NCI-H2171 treated with DMSO at 0.1 percent for 48 hours (cell line): ENCODE measurements around the gene MAPK8IP1.
"Not testable (repeated sequence)": the region's sequence is repeated elsewhere in the genome, so short reads cannot be mapped to it uniquely, and the experiment has no call there.

Source experiments
- DNase-seq: peaks from one replicate; lab custom pipeline; 2025; lab: John Stamatoyannopoulos, UW

Gene MAPK8IP1

GRCh38 chr11:45890886-45891550 is 5.6 kb downstream of the MAPK8IP1 start:
- DNase-seq: no peak

- no peak for DNase-seq
Measured at GRCh38 chr11:45892856-45893255, 7.4 kb downstream of the MAPK8IP1 start.

GRCh38 chr11:45894555-45895247 is 9.2 kb downstream of the MAPK8IP1 start:
- no peak for DNase-seq

- DNase-seq: no peak
Measured at GRCh38 chr11:45895553-45896259, 10.3 kb downstream of the MAPK8IP1 start.

- peak; percentile 84 for DNase-seq
Measured at GRCh38 chr11:45896422-45896984, 11.1 kb downstream of the MAPK8IP1 start.

- no peak for DNase-seq
Measured at GRCh38 chr11:45897556-45897955, 12.1 kb downstream of the MAPK8IP1 start.

- no peak for DNase-seq
Measured at GRCh38 chr11:45899086-45899447, 13.6 kb downstream of the MAPK8IP1 start.

- peak; percentile 90 for DNase-seq
Measured at GRCh38 chr11:45899448-45900174, 14.2 kb downstream of the MAPK8IP1 start.

- DNase-seq: not testable (repeated sequence)
Measured at GRCh38 chr11:45900175-45900800, 14.8 kb downstream of the MAPK8IP1 start.

GRCh38 chr11:45900916-45901617 is 15.6 kb downstream of the MAPK8IP1 start:
- no peak for DNase-seq

GRCh38 chr11:45901626-45902025 is 16.2 kb downstream of the MAPK8IP1 start:
- no peak for DNase-seq

GRCh38 chr11:45902452-45903380 is 17.3 kb downstream of the MAPK8IP1 start:
- DNase-seq: no peak

- DNase-seq: no peak
Measured at GRCh38 chr11:45904309-45904915, 19.0 kb downstream of the MAPK8IP1 start.

GRCh38 chr11:45905095-45905494 is 19.6 kb downstream of the MAPK8IP1 start:
- DNase-seq: no peak

- DNase-seq: not testable (repeated sequence)
Measured at GRCh38 chr11:45905576-45905975, 20.1 kb downstream of the MAPK8IP1 start.

GRCh38 chr11:45906096-45906682 is 20.7 kb downstream of the MAPK8IP1 start:
- no peak for DNase-seq

GRCh38 chr11:45906965-45907611 is 21.6 kb downstream of the MAPK8IP1 start, which contains the start of gene FREY1:
TSS of gene FREY1 (minus strand) at chr11:45907271. CDS start at chr11:45907245, 26 bp downstream.
- no peak for DNase-seq

- no peak for DNase-seq
Measured at GRCh38 chr11:45907911-45908370, 22.5 kb downstream of the MAPK8IP1 start.
